ENCODE data around the gene CTNNA3. TPM values are rescaled to one million over a fixed set of nuclear protein-coding genes. Genes with fewer than 3 reads are reported as not detected.

Gene CTNNA3
- total RNA-seq, 1 experiment from 2014 or later, result 0.32 TPM

DNA sequence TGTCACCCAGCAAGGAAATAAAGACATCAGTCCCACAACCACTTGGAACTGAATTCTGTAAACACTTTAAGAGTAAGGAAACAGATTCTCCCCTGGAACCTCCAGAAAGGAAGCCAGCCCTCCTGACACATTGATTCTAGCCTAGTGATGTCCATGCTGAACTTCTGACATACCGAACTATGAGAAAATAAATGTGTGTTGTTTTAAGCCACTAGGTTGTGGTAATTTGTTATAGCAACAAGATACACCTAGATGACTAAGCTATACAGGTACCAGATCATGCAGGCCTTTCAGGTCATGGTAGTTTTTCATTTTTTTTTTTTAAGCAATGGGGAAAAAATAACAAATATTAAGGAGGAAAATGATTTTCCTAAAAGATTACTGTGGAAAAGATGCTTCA is 807.8 kb downstream of the CTNNA3 start (continued):
- no peak for TF ChIP-seq REST (IDR thresholded peaks at IDR 0.05; ENCODE audit: low read depth)

- Histone ChIP-seq H3K27me3 (ENCODE audit: insufficient read depth, low read length) (no peaks in the 10 kb centered on the region), H3K4me3 (replicated peaks in 1 of 2; ENCODE audit: low read depth in 1 of 2, low read length in 2 of 2) (no peak overlapping the region), H3K9me2 (ENCODE audit: insufficient read depth) (0 out of 2 replicates have a peak, but pooled peaks cover 3% of the 10 kb centered on the region), H3K27ac (ENCODE audit: low read depth, low read length) (no peak overlapping the region), H2AFZ (ENCODE audit: low read depth, low read length, poor library complexity, severe bottlenecking) (no peak overlapping the region), H3K36me3 (ENCODE audit: control insufficient read depth in 1 of 2, insufficient read depth in 2 of 2, low read length in 2 of 2) (no peaks in the 10 kb centered on the region), H3K4me1 (ENCODE audit: control insufficient read depth in 1 of 2, insufficient read depth in 2 of 2, low read length in 2 of 2) (no peaks in the 10 kb centered on the region), H4K20me1 (ENCODE audit: insufficient read depth) (no peaks in the 10 kb centered on the region), H3K9me3 (ENCODE audit: control insufficient read depth in 1 of 2, insufficient read depth in 1 of 2, low read depth in 1 of 2, low read length in 2 of 2) (no peaks in the 10 kb centered on the region), H3K4me2 (ENCODE audit: low read length) (no peak overlapping the region), H3K9ac (ENCODE audit: low read length) (no peak overlapping the region), H3K79me2 (ENCODE audit: insufficient read depth, low read length) (no peaks in the 10 kb centered on the region)
- POLR2A ChIA-PET, result no interaction called here
- CTCF ChIA-PET, result no interaction called here
- intact Hi-C loops (cut with micrococcal nuclease), result no loop called here
- no TSS peak for BruUV-seq (replicated peaks)
- no peak for ATAC-seq
- TF ChIP-seq CEBPB (IDR thresholded peaks at IDR 0.05; ENCODE audit: low read depth) (no peak), FOSL1 (IDR thresholded peaks at IDR 0.05; ENCODE audit: low read depth) (no peak), RAD21 (IDR thresholded peaks at IDR 0.05; ENCODE audit: low read depth) (no peak), REST (IDR thresholded peaks at IDR 0.05; ENCODE audit: low read depth) (no peak), EZH2phosphoT487 (IDR thresholded peaks at IDR 0.05; ENCODE audit: borderline replicate concordance) (no peak)
- TF ChIP-seq, protein P1, sequence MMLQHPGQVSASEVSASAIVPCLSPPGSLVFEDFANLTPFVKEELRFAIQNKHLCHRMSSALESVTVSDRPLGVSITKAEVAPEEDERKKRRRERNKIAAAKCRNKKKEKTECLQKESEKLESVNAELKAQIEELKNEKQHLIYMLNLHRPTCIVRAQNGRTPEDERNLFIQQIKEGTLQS (IDR thresholded peaks at IDR 0.05), result no peak
- DNase-seq (ENCODE audit: low read depth, low spot score), result no peak
- RAD21 ChIA-PET (ENCODE audit: low non-redundant PET in 1 of 2, low total read pairs in 2 of 2, uncharacterized antibody in 2 of 2, unreplicated experiment in 2 of 2), result no interaction called here
These were observed 809.1 kb downstream of the CTNNA3 start for GRCh38 chr10:66886848-66887247.
